LNCaP clone FGC (cell line): ENCODE data around the gene TMED9.
A peak's percentile ranks its signal among the peaks of the same experiment; 100 is the strongest.

ENCODE experiments used
- DNase-seq: peaks from one replicate; pipeline ENCODE4 v3.0.0-alpha.2; 2011; ENCODE audit warnings: low read depth
- H3K4me3 ChIP-seq: 2 replicates; pipeline ENCODE4 v1.5.1; 2011; ENCODE audit warnings: mild to moderate bottlenecking, low read depth, low read length, control low read depth
- CTCF ChIP-seq: IDR thresholded peaks from 2 replicates; pipeline ENCODE4 v1.5.1; 2012; ENCODE audit warnings: mild to moderate bottlenecking; ENCODE audit not compliant: control insufficient read depth, insufficient read depth; ENCODE audit errors: extremely low read depth

The TMED9 gene

GRCh38 chr5:177578316-177578715 is 13.7 kb upstream of the TMED9 start:
- no peak for TF ChIP-seq CTCF
- H3K4me3 ChIP-seq, result no peak overlapping the region
- DNase-seq, result no peak

GRCh38 chr5:177588413-177588909 is 3.5 kb upstream of the TMED9 start:
- no peak for DNase-seq
- no peak overlapping the region for H3K4me3 ChIP-seq
- TF ChIP-seq CTCF, result no peak

- no peak for TF ChIP-seq CTCF
- DNase-seq, result no peak
- H3K4me3 ChIP-seq, result no peak overlapping the region
Observed at GRCh38 chr5:177590406-177590805, 1.6 kb upstream of the TMED9 start.

- no peak for TF ChIP-seq CTCF
- H3K4me3 ChIP-seq, result peak overlapping the region; percentile 83
- DNase-seq, result no peak
Observed at GRCh38 chr5:177591690-177592009, 353 bp upstream of the TMED9 start.

- TF ChIP-seq CTCF, result no peak
- H3K4me3 ChIP-seq, result peak overlapping the region; percentile 83
- no peak for DNase-seq
Observed at GRCh38 chr5:177592905-177593304, 902 bp downstream of the TMED9 start.

GRCh38 chr5:177593511-177593910 is 1.5 kb downstream of the TMED9 start:
- TF ChIP-seq CTCF, result no peak
- peak overlapping the region; percentile 83 for H3K4me3 ChIP-seq
- DNase-seq, result no peak

- H3K4me3 ChIP-seq, result no peak overlapping the region
- no peak for TF ChIP-seq CTCF
- no peak for DNase-seq
Observed at GRCh38 chr5:177594071-177594470, 2.1 kb downstream of the TMED9 start.
